AG09319 (cell line): ENCODE measurements around the gene CDC27.
A peak's percentile ranks its signal among the peaks of the same experiment; 100 is the strongest.
"Not testable (repeated sequence)": the region's sequence is repeated elsewhere in the genome, so short reads cannot be mapped to it uniquely, and the experiment has no call there.

Experiments
- DNase-seq: peaks from one replicate; pipeline ENCODE4 v3.0.0-alpha.2; 2010; ENCODE audit warnings: low read depth; ENCODE audit errors: extremely low read depth
- TF ChIP-seq, protein P1 (sequence below): IDR thresholded peaks from 2 replicates; pipeline ENCODE4 v1.5.1; 2011; ENCODE audit warnings: low read depth, mild to moderate bottlenecking, inconsistent platforms, low read length, moderate library complexity

Gene CDC27

DNA sequence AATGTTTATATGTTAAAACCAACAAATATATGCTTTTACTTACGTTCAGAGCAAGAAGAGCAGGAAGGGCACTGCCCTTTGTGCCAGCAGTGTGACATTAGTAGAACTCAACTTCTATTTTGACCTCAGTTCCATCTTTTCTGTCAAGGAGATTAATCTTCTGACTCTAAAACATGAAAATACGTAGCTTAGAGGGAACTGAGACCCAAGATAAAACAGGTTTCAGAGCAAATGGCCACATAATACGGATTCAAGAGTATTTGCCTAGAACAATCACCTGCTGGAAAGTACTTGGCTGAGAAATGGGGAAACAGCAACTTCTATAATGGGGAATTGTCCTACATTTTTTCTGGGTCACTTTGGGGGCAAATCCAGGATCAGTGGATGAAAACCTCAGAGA, 42.2 kb upstream of the CDC27 start:
- TF ChIP-seq, protein P1, sequence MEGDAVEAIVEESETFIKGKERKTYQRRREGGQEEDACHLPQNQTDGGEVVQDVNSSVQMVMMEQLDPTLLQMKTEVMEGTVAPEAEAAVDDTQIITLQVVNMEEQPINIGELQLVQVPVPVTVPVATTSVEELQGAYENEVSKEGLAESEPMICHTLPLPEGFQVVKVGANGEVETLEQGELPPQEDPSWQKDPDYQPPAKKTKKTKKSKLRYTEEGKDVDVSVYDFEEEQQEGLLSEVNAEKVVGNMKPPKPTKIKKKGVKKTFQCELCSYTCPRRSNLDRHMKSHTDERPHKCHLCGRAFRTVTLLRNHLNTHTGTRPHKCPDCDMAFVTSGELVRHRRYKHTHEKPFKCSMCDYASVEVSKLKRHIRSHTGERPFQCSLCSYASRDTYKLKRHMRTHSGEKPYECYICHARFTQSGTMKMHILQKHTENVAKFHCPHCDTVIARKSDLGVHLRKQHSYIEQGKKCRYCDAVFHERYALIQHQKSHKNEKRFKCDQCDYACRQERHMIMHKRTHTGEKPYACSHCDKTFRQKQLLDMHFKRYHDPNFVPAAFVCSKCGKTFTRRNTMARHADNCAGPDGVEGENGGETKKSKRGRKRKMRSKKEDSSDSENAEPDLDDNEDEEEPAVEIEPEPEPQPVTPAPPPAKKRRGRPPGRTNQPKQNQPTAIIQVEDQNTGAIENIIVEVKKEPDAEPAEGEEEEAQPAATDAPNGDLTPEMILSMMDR = no peak
- DNase-seq = no peak

DNA sequence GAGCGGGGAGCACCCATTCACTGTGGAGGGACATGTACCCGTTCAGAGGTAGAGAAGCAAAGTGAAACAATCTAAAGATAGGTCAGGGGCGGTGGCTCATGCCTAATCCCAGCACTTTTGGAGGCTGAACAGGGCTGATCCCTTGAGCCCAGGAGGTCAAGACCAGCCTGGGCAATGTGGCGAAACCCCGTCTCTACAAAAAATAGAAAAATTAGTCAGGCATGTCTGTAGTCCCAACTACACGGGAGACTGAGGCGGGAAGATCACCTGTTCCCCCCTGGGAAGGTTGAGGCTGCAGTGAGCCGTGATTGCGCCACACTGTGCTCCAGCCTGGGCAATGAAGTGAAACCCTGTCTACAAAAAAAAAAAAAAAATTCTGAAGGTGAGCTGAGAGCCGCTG, 41.8 kb upstream of the CDC27 start:
- TF ChIP-seq, protein P1 = no peak
- no peak for DNase-seq

DNA sequence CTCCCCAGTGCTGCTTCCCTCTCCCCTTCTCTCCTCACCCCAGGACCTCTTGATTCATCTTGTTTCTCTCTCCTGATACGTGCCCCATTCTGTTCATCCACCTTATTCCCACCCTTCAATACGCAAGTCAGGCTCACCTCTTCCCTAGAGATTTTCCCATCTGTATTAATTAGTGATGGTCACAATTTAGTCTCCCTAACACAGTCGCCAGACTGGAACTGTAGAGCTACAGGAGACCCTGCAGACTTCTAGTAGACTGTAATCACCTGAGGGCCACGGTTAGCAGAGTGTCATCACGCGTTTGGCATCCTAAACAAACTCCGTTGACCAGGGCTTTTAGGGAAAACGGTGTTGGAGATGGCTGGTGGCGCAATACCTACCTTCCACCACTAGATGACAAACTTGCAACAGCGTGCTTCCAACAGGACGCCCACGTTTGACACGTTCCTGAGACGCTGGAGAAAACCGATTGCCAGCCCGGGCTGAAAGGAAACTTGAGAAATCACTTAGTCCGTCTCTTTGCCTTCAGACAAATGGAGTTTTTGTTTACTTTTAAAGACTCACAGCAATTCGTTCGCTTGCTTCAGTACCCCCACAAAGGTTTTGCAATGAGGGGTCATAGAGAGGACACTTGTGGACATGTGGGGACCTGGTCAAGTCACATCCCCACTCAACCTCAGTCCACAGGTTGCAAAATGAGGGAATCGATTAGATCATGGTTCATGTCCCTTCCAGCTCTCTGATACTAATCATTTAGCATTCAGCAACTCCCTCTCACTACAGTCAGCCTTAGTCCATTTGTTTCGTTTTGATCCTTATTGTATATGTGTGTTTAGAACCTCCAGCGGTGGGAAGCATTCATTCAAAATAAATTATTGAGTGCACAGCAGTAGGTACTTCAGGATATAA, 40.7 kb upstream of the CDC27 start:
- TF ChIP-seq, protein P1 = peak; percentile 100

DNA sequence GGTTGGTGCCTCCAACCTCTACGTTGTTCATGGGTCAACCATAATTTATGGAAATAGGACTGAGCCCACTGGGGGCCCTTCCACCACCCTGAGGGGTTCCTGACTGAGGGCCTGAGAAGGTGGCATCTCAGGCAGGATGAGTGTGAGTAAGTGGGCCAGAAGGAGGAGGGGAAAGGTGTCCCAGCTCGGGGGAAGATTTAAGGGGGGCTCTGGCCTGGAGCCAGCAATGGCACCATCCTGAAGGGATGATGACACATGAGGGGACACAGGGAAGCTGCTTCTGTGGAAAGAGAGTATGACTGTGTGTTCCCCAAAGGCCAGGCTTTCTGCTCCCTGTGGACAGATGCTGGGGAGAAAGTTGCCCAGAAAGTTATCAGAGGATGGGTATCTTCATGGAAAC, 38.8 kb upstream of the CDC27 start:
- TF ChIP-seq, protein P1 = no peak
- no peak for DNase-seq

More for the DNA sequence above, 40.7 kb upstream of the CDC27 start:
- peak; percentile 88 for DNase-seq

DNA sequence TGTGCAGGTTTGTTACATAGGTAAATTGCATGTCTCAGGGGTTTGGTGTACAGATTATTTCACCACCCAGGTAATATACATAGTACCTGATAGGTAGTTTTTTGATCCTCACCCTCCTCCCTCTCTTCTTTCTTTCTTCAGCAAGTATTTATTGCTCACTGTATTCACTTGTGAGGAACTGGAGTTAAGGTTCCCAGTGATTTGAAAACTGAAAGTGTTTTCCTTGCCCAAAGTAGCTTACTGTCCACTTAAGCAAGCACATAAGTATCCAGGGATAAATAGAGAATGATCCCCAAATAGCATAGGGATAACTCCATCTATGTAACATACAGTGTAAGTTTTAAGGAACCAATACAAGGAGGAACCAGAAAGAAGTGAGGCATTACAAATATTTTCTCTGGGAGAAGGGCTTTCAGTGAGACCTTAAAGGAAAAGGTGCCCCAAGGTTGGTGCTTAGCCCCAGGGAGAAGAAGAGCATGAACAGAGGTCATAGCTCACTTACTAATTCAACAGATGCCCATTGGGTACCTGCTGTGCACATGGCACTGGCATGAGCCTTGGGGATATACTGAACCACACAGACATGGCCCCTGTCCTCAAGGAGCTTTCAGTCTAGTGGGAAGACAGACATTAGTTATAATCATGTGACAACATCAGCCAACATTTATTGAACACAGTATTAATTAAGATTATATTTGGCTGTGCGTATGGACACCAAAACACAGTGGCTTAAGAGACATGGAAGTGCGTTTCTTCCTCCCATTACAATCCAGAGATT, 37.0 kb upstream of the CDC27 start:
- TF ChIP-seq, protein P1 = no peak
- no peak for DNase-seq

DNA sequence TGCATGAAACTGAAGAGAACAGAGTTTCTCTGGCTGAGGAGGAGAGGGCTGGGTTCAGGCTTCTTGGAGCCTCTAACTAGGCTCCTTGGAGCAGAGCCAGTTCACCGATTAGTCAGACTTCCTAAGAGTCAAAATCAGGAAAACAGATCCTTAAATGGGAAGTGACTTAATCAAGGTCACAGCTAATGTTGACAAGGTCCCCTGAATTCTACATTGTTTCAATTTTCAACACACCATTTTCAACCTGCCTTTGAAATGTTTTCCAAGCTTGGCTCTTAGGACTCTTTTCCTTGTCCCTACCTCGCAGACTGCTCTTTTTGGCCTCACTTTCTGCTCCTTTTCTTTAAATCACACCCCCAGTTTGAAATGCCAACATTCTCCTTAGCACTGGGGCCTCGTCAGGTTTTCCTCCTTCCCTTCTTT, 36.4 kb upstream of the CDC27 start:
- TF ChIP-seq, protein P1 = no peak
- no peak for DNase-seq

DNA sequence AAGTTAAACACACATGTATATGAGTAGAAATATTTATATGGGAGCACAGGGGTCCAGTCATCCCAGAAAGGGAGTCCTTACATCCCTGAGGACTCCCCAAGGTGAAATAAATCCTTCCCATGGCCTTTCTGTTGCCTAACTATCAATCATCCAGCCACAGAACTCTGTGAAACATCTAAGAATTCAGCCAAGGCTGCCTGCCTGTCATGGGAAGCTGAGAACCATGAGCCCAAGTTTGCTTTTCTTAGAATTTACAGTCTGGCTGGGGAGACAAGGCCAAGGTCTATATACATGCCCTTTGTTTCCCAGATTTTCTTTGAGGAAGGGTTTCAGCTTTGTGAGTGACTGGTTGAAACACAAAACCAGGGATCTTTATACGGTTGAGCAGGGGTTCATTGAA, 35.9 kb upstream of the CDC27 start:
- TF ChIP-seq, protein P1 = no peak
- DNase-seq = no peak

DNA sequence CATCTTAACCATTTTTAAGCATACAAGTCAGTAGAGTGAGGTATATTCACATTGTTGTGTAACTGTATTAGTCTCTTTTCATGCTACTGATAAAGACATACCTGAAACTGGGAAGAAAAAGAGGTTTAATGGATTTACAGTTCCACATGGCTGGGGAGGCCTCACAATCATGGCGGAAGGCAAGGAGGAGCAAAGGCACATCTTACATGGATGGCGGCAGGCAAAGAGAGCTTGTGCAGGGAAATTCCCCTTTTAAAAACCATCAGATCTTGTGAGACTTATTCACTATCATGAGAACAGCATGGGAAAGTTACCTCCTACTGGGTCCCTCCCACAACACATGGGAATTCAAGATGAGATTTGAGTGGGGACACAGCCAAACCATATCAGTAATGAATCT, 35.0 kb upstream of the CDC27 start:
- not testable (repeated sequence) for DNase-seq
